ENCODE results near the gene BMPR1B.

BMPR1B gene

GRCh38 chr4:95077864-95078263, 320.1 kb downstream of the BMPR1B start:
- Histone ChIP-seq H3K79me2 (ENCODE audit: control insufficient read depth, insufficient read depth, low read length, poor library complexity) (no peaks in the 10 kb centered on the region), H3K79me1 (ENCODE audit: low read length) (no peaks in the 10 kb centered on the region), H3K4me3 (ENCODE audit: low read depth, low read length) (no peak overlapping the region), H3K9me3 (ENCODE audit: insufficient read depth, low read depth, low read length) (no peaks in the 10 kb centered on the region), H3K4ac (ENCODE audit: low read depth, low read length) (no peak overlapping the region), H2AFZ (ENCODE audit: insufficient read depth, low read length, poor library complexity) (no peak overlapping the region), H3K18ac (ENCODE audit: low read length) (no peak overlapping the region), H3K4me2 (ENCODE audit: low read length) (no peak overlapping the region), H3K9ac (ENCODE audit: low read length) (no peak overlapping the region), H2BK5ac (ENCODE audit: low read depth, low read length, poor library complexity) (no peak overlapping the region), H3K27me3 (ENCODE audit: insufficient read depth, low read length) (no peaks in the 10 kb centered on the region), H3K27ac (ENCODE audit: low read depth, low read length) (no peak overlapping the region), H2BK12ac (ENCODE audit: low read length) (no peak overlapping the region), H2AK5ac (ENCODE audit: low read length) (no peak overlapping the region), H2BK120ac (ENCODE audit: insufficient read depth, low read length, poor library complexity) (no peak overlapping the region), H4K8ac (ENCODE audit: low read depth, low read length) (no peak overlapping the region), H4K91ac (ENCODE audit: low read depth, low read length) (no peak overlapping the region), H3K14ac (ENCODE audit: low read length) (no peak overlapping the region), H3K23ac (ENCODE audit: low read length) (no peak overlapping the region), H4K12ac (ENCODE audit: low read depth, low read length) (no peak overlapping the region), H3K4me1 (ENCODE audit: control insufficient read depth in 1 of 2, insufficient read depth in 2 of 2, low read length in 2 of 2) (no peaks in the 10 kb centered on the region), H3K36me3 (ENCODE audit: control insufficient read depth in 1 of 2, insufficient read depth in 2 of 2, low read length in 2 of 2) (no peaks in the 10 kb centered on the region)
- WGBS (ENCODE audit: extremely low coverage, insufficient coverage, insufficient read length), result no CpG with 5 or more reads among the region's 1 CpG
- peak; percentile 32 to 83 for DNase-seq

GRCh38 chr4:95080969-95081368, 323.2 kb downstream of the BMPR1B start:
- H3K18ac ChIP-seq (ENCODE audit: low read length), result no peak overlapping the region
- no peaks in the 10 kb centered on the region for H3K36me3 ChIP-seq (ENCODE audit: control insufficient read depth in 1 of 2, insufficient read depth in 2 of 2, low read length in 2 of 2)
- H3K23ac ChIP-seq (ENCODE audit: low read length), result no peak overlapping the region
- H3K9ac ChIP-seq (ENCODE audit: low read length), result no peak overlapping the region
- no peak overlapping the region for H2BK12ac ChIP-seq (ENCODE audit: low read length)
- no peak overlapping the region for H3K4me3 ChIP-seq (ENCODE audit: low read depth, low read length)
- no peak for DNase-seq
- H3K27ac ChIP-seq (ENCODE audit: low read depth, low read length), result no peak overlapping the region
- no peak overlapping the region for H4K91ac ChIP-seq (ENCODE audit: low read depth, low read length)
- WGBS (ENCODE audit: extremely low coverage, insufficient coverage, insufficient read length), result no CpG with 5 or more reads among the region's 3 CpGs
- H4K12ac ChIP-seq (ENCODE audit: low read depth, low read length), result no peak overlapping the region
- no peaks in the 10 kb centered on the region for H3K9me3 ChIP-seq (ENCODE audit: insufficient read depth, low read depth, low read length)
- no peak overlapping the region for H2BK120ac ChIP-seq (ENCODE audit: insufficient read depth, low read length, poor library complexity)
- H3K4me1 ChIP-seq (ENCODE audit: control insufficient read depth in 1 of 2, insufficient read depth in 2 of 2, low read length in 2 of 2), result no peaks in the 10 kb centered on the region
- no peaks in the 10 kb centered on the region for H3K79me2 ChIP-seq (ENCODE audit: control insufficient read depth, insufficient read depth, low read length, poor library complexity)
- no peak overlapping the region for H3K14ac ChIP-seq (ENCODE audit: low read length)
- H2BK5ac ChIP-seq (ENCODE audit: low read depth, low read length, poor library complexity), result no peak overlapping the region
- H2AK5ac ChIP-seq (ENCODE audit: low read length), result no peak overlapping the region
- H3K79me1 ChIP-seq (ENCODE audit: low read length), result no peaks in the 10 kb centered on the region
- no peak overlapping the region for H4K8ac ChIP-seq (ENCODE audit: low read depth, low read length)
- H3K27me3 ChIP-seq (ENCODE audit: insufficient read depth, low read length), result no peaks in the 10 kb centered on the region
- H2AFZ ChIP-seq (ENCODE audit: insufficient read depth, low read length, poor library complexity), result no peak overlapping the region
- no peak overlapping the region for H3K4me2 ChIP-seq (ENCODE audit: low read length)
- H3K4ac ChIP-seq (ENCODE audit: low read depth, low read length), result no peak overlapping the region

- Histone ChIP-seq H3K14ac (ENCODE audit: low read length) (no peak overlapping the region), H3K4ac (ENCODE audit: low read depth, low read length) (no peak overlapping the region), H3K4me3 (ENCODE audit: low read depth, low read length) (no peak overlapping the region), H3K9ac (ENCODE audit: low read length) (no peak overlapping the region), H2BK120ac (ENCODE audit: insufficient read depth, low read length, poor library complexity) (no peak overlapping the region), H2AFZ (ENCODE audit: insufficient read depth, low read length, poor library complexity) (no peak overlapping the region), H3K27ac (ENCODE audit: low read depth, low read length) (no peak overlapping the region), H4K12ac (ENCODE audit: low read depth, low read length) (no peak overlapping the region), H2BK5ac (ENCODE audit: low read depth, low read length, poor library complexity) (no peak overlapping the region), H3K4me2 (ENCODE audit: low read length) (no peak overlapping the region), H3K4me1 (ENCODE audit: control insufficient read depth in 1 of 2, insufficient read depth in 2 of 2, low read length in 2 of 2) (no peaks in the 10 kb centered on the region), H3K23ac (ENCODE audit: low read length) (no peak overlapping the region), H3K9me3 (ENCODE audit: insufficient read depth, low read depth, low read length) (no peaks in the 10 kb centered on the region), H3K79me1 (ENCODE audit: low read length) (no peaks in the 10 kb centered on the region), H4K8ac (ENCODE audit: low read depth, low read length) (no peak overlapping the region), H3K36me3 (ENCODE audit: control insufficient read depth in 1 of 2, insufficient read depth in 2 of 2, low read length in 2 of 2) (no peaks in the 10 kb centered on the region), H2AK5ac (ENCODE audit: low read length) (no peak overlapping the region), H3K79me2 (ENCODE audit: control insufficient read depth, insufficient read depth, low read length, poor library complexity) (no peaks in the 10 kb centered on the region), H3K27me3 (ENCODE audit: insufficient read depth, low read length) (no peaks in the 10 kb centered on the region), H3K18ac (ENCODE audit: low read length) (no peak overlapping the region), H4K91ac (ENCODE audit: low read depth, low read length) (no peak overlapping the region), H2BK12ac (ENCODE audit: low read length) (no peak overlapping the region)
- WGBS (ENCODE audit: extremely low coverage, insufficient coverage, insufficient read length), result no CpG with 5 or more reads among the region's 3 CpGs
- peak in 1 of 2 donors; percentile 58 for DNase-seq
Measured at GRCh38 chr4:95084584-95084983, 326.8 kb downstream of the BMPR1B start.

GRCh38 chr4:95085124-95085833, 327.5 kb downstream of the BMPR1B start:
- Histone ChIP-seq H3K23ac (ENCODE audit: low read length) (no peak overlapping the region), H4K8ac (ENCODE audit: low read depth, low read length) (no peak overlapping the region), H3K4me3 (ENCODE audit: low read depth, low read length) (no peak overlapping the region), H2BK12ac (ENCODE audit: low read length) (no peak overlapping the region), H3K79me1 (ENCODE audit: low read length) (no peaks in the 10 kb centered on the region), H3K27ac (ENCODE audit: low read depth, low read length) (no peak overlapping the region), H3K14ac (ENCODE audit: low read length) (no peak overlapping the region), H3K36me3 (ENCODE audit: control insufficient read depth in 1 of 2, insufficient read depth in 2 of 2, low read length in 2 of 2) (no peaks in the 10 kb centered on the region), H4K12ac (ENCODE audit: low read depth, low read length) (no peak overlapping the region), H3K4me1 (ENCODE audit: control insufficient read depth in 1 of 2, insufficient read depth in 2 of 2, low read length in 2 of 2) (no peaks in the 10 kb centered on the region), H2BK120ac (ENCODE audit: insufficient read depth, low read length, poor library complexity) (no peak overlapping the region), H3K9ac (ENCODE audit: low read length) (no peak overlapping the region), H3K79me2 (ENCODE audit: control insufficient read depth, insufficient read depth, low read length, poor library complexity) (no peaks in the 10 kb centered on the region), H2AFZ (ENCODE audit: insufficient read depth, low read length, poor library complexity) (no peak overlapping the region), H3K18ac (ENCODE audit: low read length) (no peak overlapping the region), H2BK5ac (ENCODE audit: low read depth, low read length, poor library complexity) (no peak overlapping the region), H3K4ac (ENCODE audit: low read depth, low read length) (no peak overlapping the region), H3K9me3 (ENCODE audit: insufficient read depth, low read depth, low read length) (no peaks in the 10 kb centered on the region), H4K91ac (ENCODE audit: low read depth, low read length) (no peak overlapping the region), H3K4me2 (ENCODE audit: low read length) (no peak overlapping the region), H2AK5ac (ENCODE audit: low read length) (no peak overlapping the region), H3K27me3 (ENCODE audit: insufficient read depth, low read length) (no peaks in the 10 kb centered on the region)
- DNase-seq, result no peak
- no CpG with 5 or more reads among the region's 7 CpGs for WGBS (ENCODE audit: extremely low coverage, insufficient coverage, insufficient read length)

Measured in trophoblast cell (in vitro differentiated cells and primary cell).